H1 (cell line): ENCODE results near the gene SDHAF2. TPM values are rescaled to one million over a fixed set of nuclear protein-coding genes. Genes with fewer than 3 reads are reported as not detected.

Experiments used
- CTCF ChIA-PET: fragments of 300-600 bp; sonication (Branson Sonifier 250); formaldehyde crosslinking; loops from one replicate; lab custom pipeline; 2021; ENCODE audit not compliant: partially characterized antibody; lab: Charles Lee
- POLR2A ChIA-PET: fragments of 300-600 bp; sonication (Branson Sonifier 250); formaldehyde crosslinking; loops from one replicate; lab custom pipeline; 2021; ENCODE audit warnings: inconsistent platforms; ENCODE audit not compliant: partially characterized antibody; lab: Charles Lee
- DNase-seq, 2 experiments: peaks; one replicate each; pipeline versions ENCODE4 v3.0.0 to v3.0.0-alpha.2; 2010 to 2022; ENCODE audit warnings: low spot score in 2 of 2, low read depth in 1 of 2, mixed read lengths in 1 of 2
- FAIRE-seq: peaks from 2 replicates; lab custom pipeline; 2011; peaks lifted over from hg19 to GRCh38; lab: Jason Lieb, UNC
- H2AFZ ChIP-seq: 2 replicates; pipeline ENCODE4 v1.8.1; 2012; ENCODE audit warnings: low read length, inconsistent platforms
- H2AK5ac ChIP-seq: 2 replicates; pipeline ENCODE4 v1.6.1; 2013; ENCODE audit warnings: low read depth, low read length
- H2BK120ac ChIP-seq: replicated peaks from 2 replicates; pipeline ENCODE3; 2013; ENCODE audit warnings: low read depth, low read length, inconsistent platforms
- H2BK12ac ChIP-seq: 2 replicates; pipeline ENCODE4 v1.6.1; 2013; ENCODE audit warnings: low read depth, low read length
- H2BK15ac ChIP-seq: 2 replicates; pipeline ENCODE4 v1.6.1; 2013; ENCODE audit warnings: low read length
- H2BK20ac ChIP-seq: 2 replicates; pipeline ENCODE4 v1.6.1; 2013; ENCODE audit warnings: low read length
- H2BK5ac ChIP-seq: 2 replicates; pipeline ENCODE4 v1.6.1; 2013; ENCODE audit warnings: low read depth, low read length
- H3K14ac ChIP-seq: 2 replicates; pipeline ENCODE4 v1.6.1; 2013; ENCODE audit warnings: inconsistent platforms; ENCODE audit not compliant: insufficient read length
- H3K18ac ChIP-seq: 2 replicates; pipeline ENCODE4 v1.6.1; 2013; ENCODE audit warnings: low read length; ENCODE audit errors: extremely low read depth
- H3K23ac ChIP-seq: 2 replicates; pipeline ENCODE4 v1.6.1; 2013; ENCODE audit warnings: inconsistent platforms; ENCODE audit not compliant: insufficient read length
- H3K23me2 ChIP-seq: 2 replicates; pipeline ENCODE4 v1.6.1; 2013; ENCODE audit warnings: low read depth, low read length
- H3K27ac ChIP-seq: 2 replicates; pipeline ENCODE4 v1.6.1; 2011; ENCODE audit warnings: low read depth, low read length, inconsistent platforms
- H3K27me3 ChIP-seq, 4 experiments: replicated peaks in 1 of 4; 1 replicate in 1 of 4; 2 replicates in 3 of 4; pipeline versions ENCODE4 v1.6.1 to v1.8.1; 2011 to 2013; ENCODE audit warnings: low read length in 3 of 4, mild to moderate bottlenecking in 3 of 4, inconsistent platforms in 2 of 4, mixed read lengths in 2 of 4, moderate library complexity in 1 of 4; ENCODE audit not compliant: control insufficient read depth in 3 of 4, insufficient read depth in 3 of 4; ENCODE audit errors: extremely low read depth in 1 of 4
- H3K36me3 ChIP-seq, 4 experiments: 2 replicates each; pipeline versions ENCODE4 v1.6.1 to v1.8.1; 2011 to 2013; ENCODE audit warnings: mild to moderate bottlenecking in 4 of 4, low read length in 3 of 4, moderate library complexity in 2 of 4, control low read depth in 1 of 4, inconsistent platforms in 1 of 4; ENCODE audit not compliant: insufficient read depth in 4 of 4, control insufficient read depth in 2 of 4
- H3K4ac ChIP-seq: replicated peaks from 2 replicates; pipeline ENCODE3; 2013; ENCODE audit warnings: low read length, low read depth, mixed read lengths, inconsistent platforms; ENCODE audit not compliant: insufficient read length
- H3K4me1 ChIP-seq, 4 experiments: replicated peaks in 1 of 4; 1 replicate in 1 of 4; 2 replicates in 3 of 4; pipeline versions ENCODE4 v1.6.1 to v1.8.1; 2011 to 2013; ENCODE audit warnings: low read length in 3 of 4, inconsistent platforms in 2 of 4, mixed read lengths in 1 of 4; ENCODE audit not compliant: insufficient read depth in 4 of 4, control insufficient read depth in 3 of 4
- H3K4me2 ChIP-seq, 2 experiments: 2 replicates each; pipeline versions ENCODE4 v1.6.1 to v1.8.1; 2011 to 2013; ENCODE audit warnings: low read depth in 2 of 2, low read length in 2 of 2, control low read depth in 1 of 2, inconsistent platforms in 1 of 2, mild to moderate bottlenecking in 1 of 2; ENCODE audit not compliant: insufficient read depth in 1 of 2
- H3K4me3 ChIP-seq, 4 experiments: fragments of 200-600, 300-600 bp in 1 of 4; sonication (generic), shearing (Covaris generic), sonication (Bioruptor Twin) in 1 of 4; 2 replicates each; pipeline versions ENCODE4 v1.5.1 to v1.8.1; 2011 to 2016; ENCODE audit warnings: low read length in 4 of 4, low read depth in 3 of 4, control low read depth in 2 of 4, inconsistent platforms in 2 of 4, mild to moderate bottlenecking in 2 of 4, mixed read lengths in 1 of 4, moderate library complexity in 1 of 4; ENCODE audit not compliant: insufficient read depth in 2 of 4; ENCODE audit errors: extremely low read depth in 1 of 4
- H3K56ac ChIP-seq: replicated peaks from 2 replicates; pipeline ENCODE3; 2013; ENCODE audit warnings: low read depth, mild to moderate bottlenecking, mixed read lengths, low read length, inconsistent platforms; ENCODE audit not compliant: insufficient read length
- H3K79me1 ChIP-seq: 2 replicates; pipeline ENCODE4 v1.6.1; 2013; ENCODE audit warnings: low read depth, low read length, control low read depth
- H3K79me2 ChIP-seq, 2 experiments: 2 replicates each; pipeline versions ENCODE4 v1.6.1 to v1.8.1; 2012 to 2013; ENCODE audit warnings: low read length in 2 of 2, mild to moderate bottlenecking in 2 of 2, inconsistent platforms in 1 of 2; ENCODE audit not compliant: insufficient read depth in 2 of 2, control insufficient read depth in 1 of 2
- H3K9ac ChIP-seq, 4 experiments: replicated peaks in 1 of 4; 1 replicate in 1 of 4; 2 replicates in 3 of 4; pipeline versions ENCODE4 v1.6.1 to v1.8.1; 2011 to 2013; ENCODE audit warnings: low read depth in 3 of 4, low read length in 3 of 4, control low read depth in 2 of 4, mild to moderate bottlenecking in 2 of 4, moderate library complexity in 2 of 4, inconsistent platforms in 1 of 4; ENCODE audit errors: extremely low read depth in 1 of 4
- H3K9me3 ChIP-seq, 2 experiments: 2 replicates each; pipeline versions ENCODE4 v1.6.1 to v1.8.1; 2012 to 2013; ENCODE audit warnings: mild to moderate bottlenecking in 2 of 2, moderate library complexity in 2 of 2, control low read depth in 1 of 2, inconsistent platforms in 1 of 2, low read depth in 1 of 2, low read length in 1 of 2, mixed read lengths in 1 of 2; ENCODE audit not compliant: insufficient read depth in 2 of 2
- H4K20me1 ChIP-seq, 2 experiments: replicated peaks in 1 of 2; 2 replicates each; pipeline versions ENCODE3 to v1.8.1; 2011 to 2013; ENCODE audit warnings: inconsistent platforms in 2 of 2, low read length in 2 of 2, mild to moderate bottlenecking in 1 of 2; ENCODE audit not compliant: insufficient read depth in 2 of 2, control insufficient read depth in 1 of 2
- H4K5ac ChIP-seq: 2 replicates; pipeline ENCODE4 v1.6.1; 2013; ENCODE audit warnings: low read length, low read depth, mixed read lengths, inconsistent platforms; ENCODE audit not compliant: insufficient read length
- H4K8ac ChIP-seq: 2 replicates; pipeline ENCODE4 v1.8.0; 2013; ENCODE audit warnings: mild to moderate bottlenecking, moderate library complexity, low read length, inconsistent platforms; ENCODE audit not compliant: insufficient read depth; ENCODE audit errors: extremely low read depth
- H4K91ac ChIP-seq: replicated peaks from 2 replicates; pipeline ENCODE3; 2013; ENCODE audit warnings: low read length, mixed read lengths, inconsistent platforms; ENCODE audit not compliant: insufficient read length
- ATF2 ChIP-seq: IDR thresholded peaks from 2 replicates; pipeline ENCODE4 v1.6.1; 2012; ENCODE audit warnings: low read length, inconsistent platforms
- ATF3 ChIP-seq: IDR thresholded peaks from 2 replicates; pipeline ENCODE4 v1.6.1; 2011; ENCODE audit warnings: low read depth, mild to moderate bottlenecking, low read length; ENCODE audit not compliant: insufficient read depth
- BACH1 ChIP-seq: IDR thresholded peaks from 2 replicates; pipeline ENCODE4 v1.6.1; 2012; ENCODE audit warnings: low read length, improper control_type of control experiment
- CBX5 ChIP-seq: fragments of 300-800, 300-1000 bp; sonication (generic); IDR thresholded peaks from 2 replicates; pipeline ENCODE4 v1.7.1; 2016; ENCODE audit warnings: antibody characterized with exemption, low read length, low read depth
- CBX8 ChIP-seq: fragments of 300-800, 300-1000 bp; sonication (generic); IDR thresholded peaks from 2 replicates; pipeline ENCODE4 v1.7.1; 2016; ENCODE audit warnings: low read depth, low read length, borderline replicate concordance
- EP300 ChIP-seq, 2 experiments: IDR thresholded peaks; 1 replicate in 1 of 2; 2 replicates in 1 of 2; pipeline ENCODE4 v1.6.1; 2011 to 2012; ENCODE audit warnings: low read depth in 2 of 2, low read length in 2 of 2, mild to moderate bottlenecking in 2 of 2, borderline replicate concordance in 1 of 2, inconsistent platforms in 1 of 2, moderate library complexity in 1 of 2
- HDAC6 ChIP-seq: IDR thresholded peaks from one replicate; pipeline ENCODE4 v1.7.1; 2012; ENCODE audit warnings: low read depth, mild to moderate bottlenecking, inconsistent platforms, low read length, moderate library complexity
- JUN ChIP-seq: IDR thresholded peaks from 2 replicates; pipeline ENCODE4 v1.6.1; 2011; ENCODE audit warnings: low read depth, mild to moderate bottlenecking, improper control_type of control experiment, low read length
- POLR2A ChIP-seq, 2 experiments: IDR thresholded peaks; 1 replicate in 1 of 2; 2 replicates in 1 of 2; pipeline ENCODE4 v1.6.1; 2011; ENCODE audit warnings: low read depth in 2 of 2, low read length in 2 of 2, mild to moderate bottlenecking in 2 of 2; ENCODE audit errors: control extremely low read depth in 1 of 2
- RFX5 ChIP-seq: IDR thresholded peaks from 2 replicates; pipeline ENCODE4 v1.6.1; 2011; ENCODE audit warnings: low read depth, low read length, improper control_type of control experiment, borderline replicate concordance
- SP4 ChIP-seq: IDR thresholded peaks from 2 replicates; pipeline ENCODE4 v1.6.1; 2012; ENCODE audit warnings: low read length, inconsistent platforms
- TAF7 ChIP-seq: optimal IDR thresholded peaks from 2 replicates; pipeline ENCODE3; 2011; ENCODE audit warnings: low read depth, mild to moderate bottlenecking, inconsistent platforms, low read length, moderate library complexity, borderline replicate concordance
- WGBS, 2 experiments: shearing (Covaris generic) in 1 of 2; methylation state at CpG; one replicate each; pipeline versions ENCODE4 v1.1.6 to v1.1.7; 2013 to 2015; ENCODE audit warnings: low lambda C conversion rate in 2 of 2, mixed read lengths in 2 of 2, inconsistent platforms in 1 of 2, low coverage in 1 of 2, missing lambda C conversion rate in 1 of 2; ENCODE audit not compliant: insufficient replicate concordance in 2 of 2, insufficient coverage in 1 of 2, insufficient read length in 1 of 2; ENCODE audit errors: extremely low coverage in 1 of 2, missing lambda C conversion rate in 1 of 2; 5-methylcytosine and 5-hydroxymethylcytosine counted together
- polyA plus RNA-seq, 7 experiments: library from polyadenylated mRNA; depleted of rRNA in 3 of 7; stranded (reverse) in 5 of 7; unstranded in 2 of 7; fragments of >200 nt in 5 of 7; fragments of 200-250 nt in 2 of 7; gene quantifications; 1 replicate in 5 of 7; 2 replicates in 1 of 7; 4 replicates in 1 of 7; pipeline versions ENCODE4 v1.2.1 to v1.2.3, GENCODE V29; 2011 to 2013; ENCODE audit warnings: missing spikeins in 2 of 7, mixed read lengths in 2 of 7
- total RNA-seq: library from RNA; stranded (reverse); fragmentation: NEBNext Ultra II Directional; extraction: Animal tissue kit (Norgen Biotek cat#: 25700); gene quantifications from 2 replicates; pipeline ENCODE4 v1.2.1, GENCODE V29; 2021

SDHAF2 gene
- total and polyA plus RNA-seq, 2 of the 8 experiments (the other 6 are each of a cell fraction or from before 2014, with no cell fraction given): 41.0 to 114 TPM

GRCh38 chr11:61404103-61404502 is 25.8 kb upstream of the SDHAF2 start:
- no peak overlapping the region for H2BK12ac ChIP-seq
- H3K4me3 ChIP-seq: no peak overlapping the region
- H2BK20ac ChIP-seq: no peak overlapping the region
- no peaks in the 10 kb centered on the region for H3K9me3 ChIP-seq
- H3K4me2 ChIP-seq: no peak overlapping the region
- no peak overlapping the region for H3K27ac ChIP-seq
- H2BK15ac ChIP-seq: no peak overlapping the region
- H3K23me2 ChIP-seq: no peaks in the 10 kb centered on the region
- H4K8ac ChIP-seq: no peak overlapping the region
- H3K79me2 ChIP-seq: no peaks in the 10 kb centered on the region
- peaks cover 36 to 61% (median 56%) of the 10 kb centered on the region in 4 experiments for H3K36me3 ChIP-seq
- POLR2A ChIA-PET: interaction anchor here (1.1 to 5.4 kb wide), 5 partner anchors 12 to 92 kb away, joined by 3 to 60 read pairs (median 19); partner anchors contain the start of gene TMEM216
- H2BK5ac ChIP-seq: no peak overlapping the region
- CTCF ChIA-PET: interaction anchor here (0.8 to 3.1 kb wide), 2 partner anchors 68 to 113 kb away, joined by 4 to 9 read pairs; no protein-coding TSS in a partner anchor
- no peak overlapping the region for H3K14ac ChIP-seq
- no peak overlapping the region for H4K91ac ChIP-seq
- H3K4me1 ChIP-seq: no peaks in the 10 kb centered on the region
- no peak overlapping the region for H3K4ac ChIP-seq
- no peaks in the 10 kb centered on the region; the same call in 1 of the 2 replicates for H3K79me1 ChIP-seq
- no peak overlapping the region for H2AFZ ChIP-seq
- no peak overlapping the region for H2AK5ac ChIP-seq
- no peak overlapping the region for H4K5ac ChIP-seq
- H3K9ac ChIP-seq: no peak overlapping the region
- 90% methylated on average over 5 of the region's 5 CpGs; no CpG with 5 or more reads in 1 of the 2 experiments for WGBS, 2 experiments
- no peak overlapping the region for H3K23ac ChIP-seq
- no peak for FAIRE-seq
- no peak overlapping the region for H2BK120ac ChIP-seq
- DNase-seq: no peak
- H3K18ac ChIP-seq: no peak overlapping the region
- no peaks in the 10 kb centered on the region for H3K27me3 ChIP-seq
- no peak overlapping the region for H3K56ac ChIP-seq
- H4K20me1 ChIP-seq: peaks cover 0 to 8% of the 10 kb centered on the region in 2 experiments
- TF ChIP-seq ATF3 (no peak), SP4 (no peak), BACH1 (no peak), RFX5 (no peak), EP300 (IDR thresholded peaks at IDR 0.05; ENCODE audit: borderline replicate concordance in 1 of 2, low read depth in 2 of 2, low read length in 2 of 2) (no peak), POLR2A (IDR thresholded peaks at IDR 0.05; ENCODE audit: control extremely low read depth in 1 of 2, low read depth in 2 of 2, low read length in 2 of 2) (no peak), CBX8 (no peak), TAF7 (no peak), JUN (no peak), CBX5 (no peak), HDAC6 (no peak), ATF2 (no peak)
